ENCODE data around the gene SLAMF9. TPM values are rescaled to one million over a fixed set of nuclear protein-coding genes. Genes with fewer than 3 reads are reported as not detected.

Gene SLAMF9
- polyA plus RNA-seq, 2 of the 4 experiments (the other 2 are of a cell fraction), result 0.22 to 0.25 TPM

DNA sequence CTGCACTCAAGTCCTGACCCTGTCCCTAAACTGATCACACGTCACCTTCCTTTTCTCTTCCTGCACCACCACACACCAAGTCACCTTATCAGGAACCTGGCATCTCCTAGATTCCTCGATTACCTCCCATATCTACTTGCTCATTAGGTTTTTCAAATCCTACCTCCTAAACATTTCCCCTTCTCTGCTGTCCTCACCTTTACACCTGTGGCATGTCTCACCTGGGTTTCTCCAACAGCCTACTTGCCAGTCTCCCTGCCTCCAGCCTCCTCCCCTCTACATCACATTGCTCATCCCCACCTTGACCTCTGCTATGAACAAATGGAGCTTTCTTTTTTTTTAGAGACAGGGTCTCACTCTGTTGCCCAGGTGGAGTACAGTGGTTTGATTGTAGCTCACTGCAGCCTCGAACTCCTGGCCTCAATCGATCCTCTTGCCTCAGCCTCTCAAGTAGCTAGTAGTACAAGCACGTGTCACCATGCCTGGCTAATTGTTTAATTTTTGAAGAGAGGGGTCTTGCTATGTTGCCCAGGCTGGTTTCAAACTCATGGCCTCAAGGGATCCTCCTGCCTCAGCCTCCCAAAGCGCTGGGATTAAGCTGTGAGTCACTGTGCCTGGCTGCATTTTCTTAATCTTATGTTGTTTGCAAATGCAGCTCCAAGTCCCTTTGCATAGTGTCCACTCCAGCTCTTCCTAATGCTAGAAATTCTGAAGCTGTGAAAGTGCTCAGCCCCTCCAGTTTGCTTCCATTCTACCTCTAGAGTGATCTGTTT, 14.9 kb downstream of the SLAMF9 start:
- peaks cover 20% of the 10 kb centered on the region for H3K4me1 ChIP-seq
- 51% methylated on average over 6 of the region's 6 CpGs for WGBS (ENCODE audit: missing lambda C conversion rate)
- TF ChIP-seq CHD2 (IDR thresholded peaks at IDR 0.05; ENCODE audit: low read length, partially characterized antibody) (no peak), RCOR1 (IDR thresholded peaks at IDR 0.05; ENCODE audit: low read depth, low read length) (no peak), TP53 (CRISPR knock-in tag; IDR thresholded peaks at IDR 0.05) (no peak), ZNF302 (CRISPR knock-in tag; IDR thresholded peaks at IDR 0.05) (no peak), MAZ (IDR thresholded peaks at IDR 0.05; ENCODE audit: borderline replicate concordance, low read depth, low read length) (no peak), PBX3 (IDR thresholded peaks at IDR 0.05) (no peak), SREBF2 (IDR thresholded peaks at IDR 0.05) (no peak)
- TF ChIP-seq, protein P1, sequence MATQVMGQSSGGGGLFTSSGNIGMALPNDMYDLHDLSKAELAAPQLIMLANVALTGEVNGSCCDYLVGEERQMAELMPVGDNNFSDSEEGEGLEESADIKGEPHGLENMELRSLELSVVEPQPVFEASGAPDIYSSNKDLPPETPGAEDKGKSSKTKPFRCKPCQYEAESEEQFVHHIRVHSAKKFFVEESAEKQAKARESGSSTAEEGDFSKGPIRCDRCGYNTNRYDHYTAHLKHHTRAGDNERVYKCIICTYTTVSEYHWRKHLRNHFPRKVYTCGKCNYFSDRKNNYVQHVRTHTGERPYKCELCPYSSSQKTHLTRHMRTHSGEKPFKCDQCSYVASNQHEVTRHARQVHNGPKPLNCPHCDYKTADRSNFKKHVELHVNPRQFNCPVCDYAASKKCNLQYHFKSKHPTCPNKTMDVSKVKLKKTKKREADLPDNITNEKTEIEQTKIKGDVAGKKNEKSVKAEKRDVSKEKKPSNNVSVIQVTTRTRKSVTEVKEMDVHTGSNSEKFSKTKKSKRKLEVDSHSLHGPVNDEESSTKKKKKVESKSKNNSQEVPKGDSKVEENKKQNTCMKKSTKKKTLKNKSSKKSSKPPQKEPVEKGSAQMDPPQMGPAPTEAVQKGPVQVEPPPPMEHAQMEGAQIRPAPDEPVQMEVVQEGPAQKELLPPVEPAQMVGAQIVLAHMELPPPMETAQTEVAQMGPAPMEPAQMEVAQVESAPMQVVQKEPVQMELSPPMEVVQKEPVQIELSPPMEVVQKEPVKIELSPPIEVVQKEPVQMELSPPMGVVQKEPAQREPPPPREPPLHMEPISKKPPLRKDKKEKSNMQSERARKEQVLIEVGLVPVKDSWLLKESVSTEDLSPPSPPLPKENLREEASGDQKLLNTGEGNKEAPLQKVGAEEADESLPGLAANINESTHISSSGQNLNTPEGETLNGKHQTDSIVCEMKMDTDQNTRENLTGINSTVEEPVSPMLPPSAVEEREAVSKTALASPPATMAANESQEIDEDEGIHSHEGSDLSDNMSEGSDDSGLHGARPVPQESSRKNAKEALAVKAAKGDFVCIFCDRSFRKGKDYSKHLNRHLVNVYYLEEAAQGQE (IDR thresholded peaks at IDR 0.05), result no peak
- TF ChIP-seq, protein P2, sequence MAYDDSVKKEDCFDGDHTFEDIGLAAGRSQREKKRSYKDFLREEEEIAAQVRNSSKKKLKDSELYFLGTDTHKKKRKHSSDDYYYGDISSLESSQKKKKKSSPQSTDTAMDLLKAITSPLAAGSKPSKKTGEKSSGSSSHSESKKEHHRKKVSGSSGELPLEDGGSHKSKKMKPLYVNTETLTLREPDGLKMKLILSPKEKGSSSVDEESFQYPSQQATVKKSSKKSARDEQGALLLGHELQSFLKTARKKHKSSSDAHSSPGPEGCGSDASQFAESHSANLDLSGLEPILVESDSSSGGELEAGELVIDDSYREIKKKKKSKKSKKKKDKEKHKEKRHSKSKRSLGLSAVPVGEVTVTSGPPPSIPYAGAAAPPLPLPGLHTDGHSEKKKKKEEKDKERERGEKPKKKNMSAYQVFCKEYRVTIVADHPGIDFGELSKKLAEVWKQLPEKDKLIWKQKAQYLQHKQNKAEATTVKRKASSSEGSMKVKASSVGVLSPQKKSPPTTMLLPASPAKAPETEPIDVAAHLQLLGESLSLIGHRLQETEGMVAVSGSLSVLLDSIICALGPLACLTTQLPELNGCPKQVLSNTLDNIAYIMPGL (CRISPR knock-in tag; IDR thresholded peaks at IDR 0.05; ENCODE audit: borderline replicate concordance), result no peak
- TF ChIP-seq, protein P3, sequence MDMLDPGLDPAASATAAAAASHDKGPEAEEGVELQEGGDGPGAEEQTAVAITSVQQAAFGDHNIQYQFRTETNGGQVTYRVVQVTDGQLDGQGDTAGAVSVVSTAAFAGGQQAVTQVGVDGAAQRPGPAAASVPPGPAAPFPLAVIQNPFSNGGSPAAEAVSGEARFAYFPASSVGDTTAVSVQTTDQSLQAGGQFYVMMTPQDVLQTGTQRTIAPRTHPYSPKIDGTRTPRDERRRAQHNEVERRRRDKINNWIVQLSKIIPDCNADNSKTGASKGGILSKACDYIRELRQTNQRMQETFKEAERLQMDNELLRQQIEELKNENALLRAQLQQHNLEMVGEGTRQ (IDR thresholded peaks at IDR 0.05), result no peak
- DNase-seq (ENCODE audit: low read depth in 1 of 2, low spot score in 1 of 2) (no peak), FAIRE-seq (no peak), ATAC-seq (no peak)
- H3K4me3 ChIP-seq, result no peak overlapping the region
- H3K9me3 ChIP-seq, result no peaks in the 10 kb centered on the region
- CTCF ChIA-PET, result interaction anchor here (0.8 to 22.4 kb wide), 9 partner anchors 10 to 254 kb away, joined by 3 to 665 read pairs (median 6); partner anchors contain the start of gene TAGLN2
- POLR2A ChIA-PET, result no interaction called here
- no peak overlapping the region for H3K4me2 ChIP-seq
- no peak overlapping the region for H3K27ac ChIP-seq

DNA sequence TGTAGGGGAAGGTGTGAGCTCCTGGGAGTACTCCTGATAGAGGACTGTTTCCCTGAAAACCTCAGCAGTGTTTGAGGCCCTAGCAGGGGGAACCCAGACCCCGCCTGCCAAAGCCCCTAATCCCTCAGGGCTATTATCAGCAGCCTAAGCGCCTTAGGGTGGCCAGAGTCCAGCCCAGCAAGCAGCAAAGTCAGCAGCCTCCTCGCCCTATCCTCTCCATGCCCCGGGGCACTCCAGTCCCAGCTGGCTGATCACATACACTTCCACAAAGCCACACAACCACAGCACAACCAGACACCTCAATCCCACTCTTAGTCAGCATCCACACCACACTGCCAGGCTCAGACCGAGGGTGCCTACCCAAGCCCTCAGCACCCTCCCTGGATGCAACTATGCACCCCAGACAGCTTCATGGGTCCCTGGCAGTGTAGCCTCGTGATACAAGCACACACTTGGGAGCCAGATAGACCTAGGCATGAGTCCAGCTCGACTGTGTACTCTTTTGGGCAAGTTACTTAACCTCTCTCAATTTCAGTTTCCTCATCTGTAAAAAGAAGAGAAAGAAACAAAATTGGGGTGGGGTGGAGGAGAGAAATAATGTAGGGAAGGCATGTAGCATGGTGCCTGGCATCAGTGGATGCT, 15.7 kb downstream of the SLAMF9 start:
- Histone ChIP-seq H3K9me3 (no peaks in the 10 kb centered on the region), H3K4me2 (no peak overlapping the region), H3K4me1 (peaks cover 20% of the 10 kb centered on the region), H3K27ac (no peak overlapping the region), H3K4me3 (no peak overlapping the region)
- WGBS (ENCODE audit: missing lambda C conversion rate), result 62% methylated on average over 6 of the region's 7 CpGs
- no peak for TF ChIP-seq HES2 (IDR thresholded peaks at IDR 0.05)
- TF ChIP-seq HEYL (CRISPR knock-in tag; IDR thresholded peaks at IDR 0.05), result no peak
- ChIA-PET POLR2A (no interaction called here), CTCF (interaction anchor here (0.7 to 22.4 kb wide), 9 partner anchors 13 to 778 kb away, joined by 3 to 665 read pairs (median 4); partner anchors contain the start of genes SLAMF9 and TAGLN2)
- FAIRE-seq (no peak), DNase-seq (ENCODE audit: low read depth in 1 of 2, low spot score in 1 of 2) (no peak), ATAC-seq (no peak)

Measured in A549 (cell line).